ENCODE measurements around the gene CMC2.

The CMC2 gene

DNA sequence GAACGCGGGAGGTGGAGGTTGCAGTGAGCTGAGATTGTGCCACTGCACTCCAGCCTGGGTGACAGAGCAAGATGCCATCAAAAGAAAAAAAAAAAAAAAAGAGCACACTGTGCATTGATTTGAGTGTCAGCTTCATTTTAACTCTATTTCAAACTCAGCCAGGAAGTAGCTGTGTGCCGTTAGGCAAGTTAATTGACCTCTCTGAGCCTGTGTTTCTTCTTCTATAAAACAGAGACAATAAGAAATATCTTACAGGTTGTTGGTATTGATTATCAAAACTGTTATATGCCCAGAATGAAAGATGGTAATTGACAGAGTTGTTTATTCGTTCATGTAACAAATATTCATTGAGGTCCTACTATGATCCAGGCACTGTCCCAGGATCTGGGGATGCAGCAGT lies 83.3 kb downstream of the CMC2 start:
- no peak for DNase-seq

Data from activated effector memory CD4-positive, alpha-beta T cell treated with Interleukin-2 at 50 U/mL for 16 hours (primary cell).